HUES64 (cell line): ENCODE measurements around the gene PRKCD.

ENCODE experiments used
- H3K27ac ChIP-seq: 2 replicates; pipeline ENCODE4 v1.7.0; 2013; ENCODE audit warnings: low read depth, low read length, inconsistent platforms
- H3K27me3 ChIP-seq: 2 replicates; pipeline ENCODE4 v1.6.1; 2013; ENCODE audit warnings: mild to moderate bottlenecking, low read length; ENCODE audit not compliant: insufficient read depth
- H3K36me3 ChIP-seq: 2 replicates; pipeline ENCODE4 v1.6.1; 2013; ENCODE audit warnings: mild to moderate bottlenecking, low read length; ENCODE audit not compliant: insufficient read depth
- H3K4me1 ChIP-seq: 2 replicates; pipeline ENCODE4 v1.6.1; 2013; ENCODE audit warnings: mild to moderate bottlenecking, low read length, moderate library complexity; ENCODE audit not compliant: insufficient read depth
- H3K4me3 ChIP-seq: 2 replicates; pipeline ENCODE4 v1.5.1; 2013; ENCODE audit warnings: mild to moderate bottlenecking, low read length, moderate library complexity
- H3K9ac ChIP-seq: 2 replicates; pipeline ENCODE4 v1.6.1; 2013; ENCODE audit warnings: mild to moderate bottlenecking, low read depth, low read length
- H3K9me3 ChIP-seq: 2 replicates; pipeline ENCODE4 v1.6.1; 2013; ENCODE audit warnings: low read depth, low read length; ENCODE audit not compliant: insufficient read depth
- WGBS: fragments of 150-250, 120-280 bp; methylation state at CpG from one replicate; pipeline ENCODE4 v1.1.7; 2013; ENCODE audit warnings: missing lambda C conversion rate; 5-methylcytosine and 5-hydroxymethylcytosine counted together

The PRKCD gene

GRCh38 chr3:53140847-53141845, 19.9 kb upstream of the PRKCD start:
- Histone ChIP-seq H3K27me3 (no peaks in the 10 kb centered on the region), H3K27ac (no peak overlapping the region), H3K9ac (no peak overlapping the region), H3K4me3 (no peak overlapping the region), H3K9me3 (no peaks in the 10 kb centered on the region), H3K36me3 (no peaks in the 10 kb centered on the region), H3K4me1 (no peaks in the 10 kb centered on the region)
- 90% methylated on average over 6 of the region's 6 CpGs for WGBS

GRCh38 chr3:53142986-53143385, 18.0 kb upstream of the PRKCD start:
- no peak overlapping the region for H3K9ac ChIP-seq
- no peak overlapping the region for H3K27ac ChIP-seq
- 58% methylated on average over 3 of the region's 3 CpGs for WGBS
- no peaks in the 10 kb centered on the region for H3K27me3 ChIP-seq
- H3K4me3 ChIP-seq, result no peak overlapping the region
- no peaks in the 10 kb centered on the region for H3K4me1 ChIP-seq
- H3K9me3 ChIP-seq, result no peaks in the 10 kb centered on the region
- H3K36me3 ChIP-seq, result no peaks in the 10 kb centered on the region

- 96% methylated on average over 4 of the region's 4 CpGs for WGBS
- Histone ChIP-seq H3K4me3 (no peak overlapping the region), H3K9me3 (no peaks in the 10 kb centered on the region), H3K4me1 (no peaks in the 10 kb centered on the region), H3K36me3 (no peaks in the 10 kb centered on the region), H3K27me3 (no peaks in the 10 kb centered on the region), H3K9ac (no peak overlapping the region), H3K27ac (no peak overlapping the region)
These were observed 16.6 kb upstream of the PRKCD start for GRCh38 chr3:53144446-53144845.

GRCh38 chr3:53144862-53145712, 15.9 kb upstream of the PRKCD start:
- no peaks in the 10 kb centered on the region for H3K27me3 ChIP-seq
- H3K36me3 ChIP-seq, result no peaks in the 10 kb centered on the region
- no peaks in the 10 kb centered on the region for H3K9me3 ChIP-seq
- H3K27ac ChIP-seq, result no peak overlapping the region
- 92% methylated on average over 11 of the region's 11 CpGs for WGBS
- H3K9ac ChIP-seq, result no peak overlapping the region
- no peaks in the 10 kb centered on the region for H3K4me1 ChIP-seq
- no peak overlapping the region for H3K4me3 ChIP-seq

- H3K4me3 ChIP-seq, result no peak overlapping the region
- H3K27me3 ChIP-seq, result no peaks in the 10 kb centered on the region
- no peak overlapping the region for H3K27ac ChIP-seq
- no peak overlapping the region for H3K9ac ChIP-seq
- H3K4me1 ChIP-seq, result no peaks in the 10 kb centered on the region
- no peaks in the 10 kb centered on the region for H3K9me3 ChIP-seq
- H3K36me3 ChIP-seq, result no peaks in the 10 kb centered on the region
- WGBS, result 97% methylated on average over 3 of the region's 3 CpGs
These were observed 15.3 kb upstream of the PRKCD start for GRCh38 chr3:53145713-53146080.

GRCh38 chr3:53146319-53146891, 14.6 kb upstream of the PRKCD start:
- no peaks in the 10 kb centered on the region for H3K36me3 ChIP-seq
- H3K4me3 ChIP-seq, result no peak overlapping the region
- H3K27ac ChIP-seq, result no peak overlapping the region
- WGBS, result 91% methylated on average over 7 of the region's 7 CpGs
- no peak overlapping the region for H3K9ac ChIP-seq
- H3K27me3 ChIP-seq, result no peaks in the 10 kb centered on the region
- H3K9me3 ChIP-seq, result no peaks in the 10 kb centered on the region
- no peaks in the 10 kb centered on the region for H3K4me1 ChIP-seq

GRCh38 chr3:53147151-53147902, 13.7 kb upstream of the PRKCD start:
- no peak overlapping the region for H3K9ac ChIP-seq
- H3K4me3 ChIP-seq, result no peak overlapping the region
- no peaks in the 10 kb centered on the region for H3K9me3 ChIP-seq
- H3K4me1 ChIP-seq, result no peaks in the 10 kb centered on the region
- WGBS, result 82% methylated on average over 11 of the region's 11 CpGs
- no peak overlapping the region for H3K27ac ChIP-seq
- H3K36me3 ChIP-seq, result no peaks in the 10 kb centered on the region
- no peaks in the 10 kb centered on the region for H3K27me3 ChIP-seq

GRCh38 chr3:53147903-53148400, 13.1 kb upstream of the PRKCD start:
- Histone ChIP-seq H3K9ac (no peak overlapping the region), H3K27ac (no peak overlapping the region), H3K4me1 (no peaks in the 10 kb centered on the region), H3K27me3 (no peaks in the 10 kb centered on the region), H3K9me3 (no peaks in the 10 kb centered on the region), H3K4me3 (no peak overlapping the region), H3K36me3 (no peaks in the 10 kb centered on the region)
- WGBS, result 97% methylated on average over 2 of the region's 2 CpGs

GRCh38 chr3:53149006-53149690, 11.9 kb upstream of the PRKCD start:
- H3K36me3 ChIP-seq, result no peaks in the 10 kb centered on the region
- no peak overlapping the region for H3K27ac ChIP-seq
- no peaks in the 10 kb centered on the region for H3K9me3 ChIP-seq
- 86% methylated on average over 13 of the region's 13 CpGs for WGBS
- H3K27me3 ChIP-seq, result no peaks in the 10 kb centered on the region
- H3K9ac ChIP-seq, result no peak overlapping the region
- H3K4me3 ChIP-seq, result no peak overlapping the region
- no peaks in the 10 kb centered on the region for H3K4me1 ChIP-seq

- Histone ChIP-seq H3K9me3 (no peaks in the 10 kb centered on the region), H3K4me3 (no peak overlapping the region), H3K27ac (no peak overlapping the region), H3K27me3 (no peaks in the 10 kb centered on the region), H3K9ac (no peak overlapping the region), H3K4me1 (no peaks in the 10 kb centered on the region), H3K36me3 (no peaks in the 10 kb centered on the region)
- WGBS, result 93% methylated on average over 4 of the region's 4 CpGs
These were observed 11.3 kb upstream of the PRKCD start for GRCh38 chr3:53149699-53150098.
